ENCODE data around the gene PLEKHA1.

- TF ChIP-seq CTCF (IDR thresholded peaks at IDR 0.05; ENCODE audit: low read depth, low read length), result no peak
- TF ChIP-seq EZH2phosphoT487 (IDR thresholded peaks at IDR 0.05; ENCODE audit: low read depth), result no peak
Measured at GRCh38 chr10:122464250-122464510, 89.7 kb downstream of the PLEKHA1 start.
